Ovary (tissue), 9 donors: ENCODE measurements around the gene CCDC47. TPM values are rescaled to one million over a fixed set of nuclear protein-coding genes. Genes with fewer than 3 reads are reported as not detected.

Source experiments
- DNase-seq, 5 donors: peaks; one replicate each; pipeline ENCODE4 v3.0.0-alpha.2; 2019 to 2020
- H3K27ac ChIP-seq, 2 donors: fragments of 200-600 bp; one replicate each; pipeline versions ENCODE4 v1.5.1 to v1.8.0; 2019 to 2022
- H3K27me3 ChIP-seq: fragments of 200-600 bp; one replicate; pipeline ENCODE4 v1.8.0; 2022
- H3K36me3 ChIP-seq: fragments of 200-600 bp; sonication (generic); one replicate; pipeline ENCODE4 v1.5.1; 2019
- H3K4me1 ChIP-seq: one replicate; pipeline ENCODE4 v1.8.1; 2013; ENCODE audit warnings: mild to moderate bottlenecking, moderate library complexity; ENCODE audit not compliant: insufficient read depth
- H3K4me3 ChIP-seq: fragments of 200-600 bp; sonication (generic); one replicate; pipeline ENCODE4 v1.5.1; 2017
- H3K9me3 ChIP-seq, 2 donors: fragments of 200-600 bp in 1 of 2; sonication (generic) in 1 of 2; one replicate each; pipeline versions ENCODE4 v1.5.1 to v1.8.1; 2013 to 2019; ENCODE audit warnings: mild to moderate bottlenecking in 1 of 2, moderate library complexity in 1 of 2
- CTCF ChIP-seq, 3 donors: fragments of 450-650 bp in 2 of 3; fragments of 200-600 bp in 1 of 3; IDR thresholded peaks; one replicate each; pipeline versions ENCODE4 v1.5.1 to v1.8.0; 2016 to 2022; ENCODE audit warnings: antibody characterized with exemption in 3 of 3, mild to moderate bottlenecking in 1 of 3
- EP300 ChIP-seq: sonication (generic); formaldehyde crosslinking; IDR thresholded peaks from one replicate; pipeline ENCODE4 v1.6.1; 2017; ENCODE audit warnings: antibody characterized with exemption
- POLR2A ChIP-seq: fragments of 450-650 bp; IDR thresholded peaks from one replicate; pipeline ENCODE4 v1.6.1; 2017; ENCODE audit warnings: antibody characterized with exemption, mild to moderate bottlenecking, moderate library complexity
- WGBS, 3 donors: extraction: QIAGEN DNeasy Blood & Tissue Kit in 1 of 3; methylation state at CpG; one replicate each; pipeline versions ENCODE4 v1.1.5 to v1.1.7; 2013 to 2017; 5-methylcytosine and 5-hydroxymethylcytosine counted together
- intact Hi-C, 4 donors: fragments of 100-400 bp; cut with DNase I; formaldehyde crosslinking; loops; one replicate each; pipeline versions ENCODE4 v1.11.0 to v1.15.1; 2022 to 2023
- polyA plus RNA-seq, 2 donors: library from polyadenylated mRNA; stranded (reverse); fragments of 200-250 nt in 1 of 2; fragments of 350-450 nt in 1 of 2; fragmentation: Illumina TruSeq in 1 of 2; extraction: RNeasy Lipid Tissue Mini Kit (QIAGEN cat#74804) in 1 of 2; gene quantifications; one replicate each; pipeline ENCODE4 v1.2.3, GENCODE V29; 2013 to 2014
- total RNA-seq, 7 donors: library from RNA; depleted of rRNA in 2 of 7; stranded (reverse); fragments of >200 nt in 2 of 7; fragmentation: NEBNext Ultra II Directional in 3 of 7; extraction: Animal tissue kit (Norgen Biotek cat#: 25700) in 3 of 7; gene quantifications; one replicate each; pipeline versions ENCODE4 v1.1.0 to v1.2.4, GENCODE V29; 2016 to 2023
- donor health status: DM: no; HTN: no; CAD: no; lungs with moderate emphysema.
- donor health status: DM: no; HTN: no; CAD: no.
- donor health status: Bipolar disorder and iron deficiency.
- donor health status: DM: yes; HTN: yes; CAD: no.
- donor health status: DM: no; HTN: no; CAD: no.
- donor health status: DM: yes; HTN: yes; CAD: no.

The CCDC47 gene
- total and polyA plus RNA-seq, 9 donors = 31.1 to 83.6 (median 63.2) TPM

GRCh38 chr17:63716426-63716825, 57.0 kb downstream of the CCDC47 start:
- intact Hi-C loops = no loop called here
- 83 to 95% (median 87%) methylated on average over 3 of the region's 3 CpGs for WGBS, 3 donors
- Histone ChIP-seq H3K27ac (no peak overlapping the region), H3K36me3 (no peaks in the 10 kb centered on the region), H3K27me3 (no peaks in the 10 kb centered on the region), H3K9me3 (no peaks in the 10 kb centered on the region), H3K4me1 (no peaks in the 10 kb centered on the region), H3K4me3 (no peak overlapping the region)
- no peak for DNase-seq
- TF ChIP-seq POLR2A (no peak), EP300 (no peak), CTCF (IDR thresholded peaks at IDR 0.05) (no peak)

- no peak for TF ChIP-seq POLR2A
- no peak for TF ChIP-seq EP300
- TF ChIP-seq CTCF (IDR thresholded peaks at IDR 0.05) = no peak
- H3K4me3 ChIP-seq = no peak overlapping the region
- no peak overlapping the region for H3K27ac ChIP-seq
- intact Hi-C loops = no loop called here
- H3K27me3 ChIP-seq = no peaks in the 10 kb centered on the region
- 73 to 82% (median 76%) methylated on average over 10 of the region's 10 CpGs for WGBS, 3 donors
- no peaks in the 10 kb centered on the region for H3K36me3 ChIP-seq
- H3K4me1 ChIP-seq = no peaks in the 10 kb centered on the region
- no peaks in the 10 kb centered on the region for H3K9me3 ChIP-seq
- DNase-seq = no peak
Observed at GRCh38 chr17:63714550-63715277, 58.7 kb downstream of the CCDC47 start.

DNA sequence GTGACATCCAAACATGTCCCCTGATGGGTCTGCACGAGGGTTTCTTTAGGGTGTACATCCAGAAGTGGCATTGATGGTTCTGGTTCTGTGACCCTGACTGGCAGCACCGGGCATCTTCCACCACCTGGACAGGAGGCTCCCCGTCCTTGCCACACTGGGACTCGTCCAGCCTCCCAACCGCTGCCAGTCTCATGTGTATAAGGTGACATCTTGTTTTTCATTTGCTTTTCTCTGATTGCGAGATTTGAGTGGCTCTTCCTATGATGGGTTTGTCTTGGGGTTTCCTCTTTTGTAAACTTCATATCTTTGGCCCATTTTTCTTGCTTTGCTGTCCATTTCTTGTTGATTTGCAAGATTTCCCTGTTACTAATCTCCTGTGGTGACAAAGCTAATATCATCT, 64.3 kb downstream of the CCDC47 start:
- DNase-seq = no peak
- Histone ChIP-seq H3K27ac (no peak overlapping the region), H3K4me1 (no peaks in the 10 kb centered on the region), H3K27me3 (no peaks in the 10 kb centered on the region), H3K9me3 (no peaks in the 10 kb centered on the region), H3K4me3 (no peak overlapping the region), H3K36me3 (no peaks in the 10 kb centered on the region)
- TF ChIP-seq POLR2A (no peak), CTCF (IDR thresholded peaks at IDR 0.05) (no peak), EP300 (no peak)
- intact Hi-C loops = no loop called here
- WGBS, 3 donors = 93 to 94% (median 94%) methylated on average over 6 of the region's 6 CpGs

DNA sequence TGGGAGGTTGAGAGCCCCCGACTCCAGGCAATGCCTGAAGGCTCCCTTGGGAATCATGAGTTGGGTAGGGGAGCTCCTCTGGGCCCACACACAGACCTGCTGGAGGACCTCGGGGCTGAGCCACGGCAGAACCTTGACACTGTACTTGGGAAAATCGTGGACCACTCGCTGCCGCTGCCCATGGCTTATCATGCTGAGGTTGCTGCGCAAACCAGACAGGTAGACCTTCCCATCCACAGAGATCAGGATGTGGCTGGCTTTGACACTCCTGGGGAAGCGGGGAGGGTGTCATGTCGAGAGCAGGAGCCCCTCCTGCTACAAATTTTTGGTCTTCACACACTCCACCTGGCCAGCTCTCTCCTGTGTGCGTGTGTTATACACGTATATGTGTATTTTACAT, 66.2 kb downstream of the CCDC47 start:
- no peak overlapping the region for H3K27ac ChIP-seq
- H3K9me3 ChIP-seq = no peaks in the 10 kb centered on the region
- TF ChIP-seq CTCF (IDR thresholded peaks at IDR 0.05) = no peak
- no peak for TF ChIP-seq EP300
- no peak for TF ChIP-seq POLR2A
- WGBS, 3 donors = 87 to 90% (median 89%) methylated on average over 11 of the region's 11 CpGs
- no peaks in the 10 kb centered on the region for H3K27me3 ChIP-seq
- no peaks in the 10 kb centered on the region for H3K36me3 ChIP-seq
- DNase-seq = no peak
- no peaks in the 10 kb centered on the region for H3K4me1 ChIP-seq
- intact Hi-C loops = no loop called here
- H3K4me3 ChIP-seq = no peak overlapping the region
